ENCODE results near the gene ICAM3.
"Not testable (repeated sequence)": the region's sequence is repeated elsewhere in the genome, so short reads cannot be mapped to it uniquely, and the experiment has no call there.

DNA sequence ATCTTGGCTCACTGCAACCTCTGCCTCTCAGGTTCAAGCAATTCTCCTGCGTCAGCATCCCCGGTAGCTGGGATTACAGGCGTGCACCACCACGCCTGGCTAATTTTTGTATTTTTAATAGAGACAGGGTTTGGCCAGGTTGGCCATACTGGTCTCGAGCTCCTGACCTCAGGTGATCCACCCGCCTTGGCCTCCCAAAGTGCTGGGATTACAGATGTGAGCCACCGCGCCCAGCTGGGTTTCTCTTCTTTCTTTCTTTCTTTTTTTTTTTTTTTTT, 43.7 kb upstream of the ICAM3 start:
- TF ChIP-seq CTCF, POLR2A (IDR thresholded peaks at IDR 0.05): not testable (repeated sequence)

All from adrenal gland (tissue), 5 donors.